Retinal pigment epithelial cell (primary cell): ENCODE measurements around the gene ZNF81.

Experiments used
- DNase-seq: peaks from one replicate; pipeline ENCODE4 v3.0.0-alpha.2; 2010; ENCODE audit warnings: low read depth
- H3K4me3 ChIP-seq: 2 replicates; pipeline ENCODE4 v1.5.1; 2011; ENCODE audit warnings: mild to moderate bottlenecking, low read length, control low read depth, moderate library complexity
- TF ChIP-seq, protein P1 (sequence below): conservative IDR thresholded peaks from 2 replicates; pipeline ENCODE4 v1.5.1; 2011; ENCODE audit warnings: low read depth, low read length, control low read depth, inconsistent platforms

Gene ZNF81

DNA sequence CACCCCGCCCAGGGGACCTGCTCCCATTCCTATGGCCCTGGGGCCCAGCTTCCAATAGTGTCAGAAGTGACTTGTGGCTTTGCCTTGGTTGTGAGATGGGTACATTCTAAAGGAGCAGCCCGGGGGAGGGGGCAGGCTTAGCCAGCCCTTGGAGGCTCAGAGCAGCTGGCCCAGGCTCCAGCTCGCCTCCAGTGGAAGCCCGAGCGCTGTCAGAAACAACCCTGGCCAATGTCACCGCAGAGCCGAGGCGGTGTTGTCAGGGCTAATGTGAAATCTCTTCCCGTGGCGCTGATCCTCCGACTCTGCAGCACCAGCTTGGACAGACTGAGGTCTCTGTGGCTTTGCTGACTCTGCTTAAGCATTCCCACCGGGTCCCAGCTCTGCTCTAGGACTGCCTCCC lies 29.2 kb upstream of the ZNF81 start:
- H3K4me3 ChIP-seq, result no peak overlapping the region
- DNase-seq, result no peak
- TF ChIP-seq, protein P1, sequence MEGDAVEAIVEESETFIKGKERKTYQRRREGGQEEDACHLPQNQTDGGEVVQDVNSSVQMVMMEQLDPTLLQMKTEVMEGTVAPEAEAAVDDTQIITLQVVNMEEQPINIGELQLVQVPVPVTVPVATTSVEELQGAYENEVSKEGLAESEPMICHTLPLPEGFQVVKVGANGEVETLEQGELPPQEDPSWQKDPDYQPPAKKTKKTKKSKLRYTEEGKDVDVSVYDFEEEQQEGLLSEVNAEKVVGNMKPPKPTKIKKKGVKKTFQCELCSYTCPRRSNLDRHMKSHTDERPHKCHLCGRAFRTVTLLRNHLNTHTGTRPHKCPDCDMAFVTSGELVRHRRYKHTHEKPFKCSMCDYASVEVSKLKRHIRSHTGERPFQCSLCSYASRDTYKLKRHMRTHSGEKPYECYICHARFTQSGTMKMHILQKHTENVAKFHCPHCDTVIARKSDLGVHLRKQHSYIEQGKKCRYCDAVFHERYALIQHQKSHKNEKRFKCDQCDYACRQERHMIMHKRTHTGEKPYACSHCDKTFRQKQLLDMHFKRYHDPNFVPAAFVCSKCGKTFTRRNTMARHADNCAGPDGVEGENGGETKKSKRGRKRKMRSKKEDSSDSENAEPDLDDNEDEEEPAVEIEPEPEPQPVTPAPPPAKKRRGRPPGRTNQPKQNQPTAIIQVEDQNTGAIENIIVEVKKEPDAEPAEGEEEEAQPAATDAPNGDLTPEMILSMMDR, result no peak

DNA sequence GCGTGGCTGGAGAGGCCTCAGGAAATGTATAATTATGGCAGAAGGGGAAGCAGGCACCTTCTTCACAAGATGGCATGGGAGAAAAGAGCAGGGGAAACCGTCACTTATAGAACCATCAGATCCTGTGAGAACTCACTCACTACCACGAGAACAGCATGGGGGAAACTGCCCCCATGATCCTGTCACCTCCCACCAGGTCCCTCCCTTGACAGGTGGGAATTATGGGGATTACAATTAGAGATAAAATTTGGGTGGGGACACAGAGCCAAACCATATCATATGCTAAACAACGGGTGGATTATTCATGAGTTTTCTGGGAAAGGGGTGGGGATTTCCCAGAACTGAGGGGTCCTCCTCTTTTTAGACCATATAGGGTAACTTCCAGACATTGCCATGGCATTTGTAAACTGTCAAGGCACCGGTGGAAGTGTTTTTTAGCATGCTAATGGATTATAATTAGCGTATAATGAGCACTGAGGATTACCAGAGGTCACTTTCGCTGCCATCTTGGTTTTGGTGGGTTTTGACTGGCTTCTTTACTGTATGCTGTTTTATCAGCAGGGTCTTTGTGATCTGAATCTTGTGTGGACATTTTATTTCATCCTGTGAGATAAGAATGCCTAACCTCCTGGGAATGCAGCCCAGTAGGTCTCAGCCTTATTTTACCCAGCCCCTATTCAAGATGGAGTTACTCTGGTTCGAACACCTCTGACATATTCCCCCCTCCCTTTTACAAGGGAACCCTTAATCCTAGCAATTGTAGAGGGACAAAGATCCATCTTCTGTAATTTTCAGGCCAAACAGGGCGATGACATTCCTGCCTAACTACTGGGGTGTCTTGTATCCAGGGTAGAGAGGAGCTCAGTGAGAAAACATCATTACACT lies 27.6 kb upstream of the ZNF81 start:
- TF ChIP-seq, protein P1, result no peak
- no peak for DNase-seq
- no peak overlapping the region for H3K4me3 ChIP-seq

DNA sequence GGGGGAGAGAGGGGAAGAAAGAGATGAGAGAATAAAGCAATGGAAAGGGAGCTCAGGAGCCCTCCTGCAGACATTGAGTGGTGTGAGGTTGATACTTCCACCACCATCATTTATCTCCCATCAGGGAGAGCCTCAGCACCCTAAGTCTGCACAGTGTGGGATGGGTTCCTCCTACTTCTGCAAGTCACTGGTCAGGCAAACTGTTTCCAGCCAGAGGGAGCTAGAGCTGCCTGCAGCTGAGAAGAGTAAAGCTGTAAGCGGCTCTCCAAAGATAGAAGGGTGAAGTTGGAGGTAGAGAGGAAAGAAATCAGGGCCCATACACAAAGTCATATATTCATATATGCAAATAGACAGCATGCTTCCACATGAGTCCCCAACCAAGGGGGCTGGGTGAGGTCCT lies 21.9 kb upstream of the ZNF81 start:
- H3K4me3 ChIP-seq, result no peak overlapping the region
- no peak for DNase-seq
- TF ChIP-seq, protein P1, result no peak

DNA sequence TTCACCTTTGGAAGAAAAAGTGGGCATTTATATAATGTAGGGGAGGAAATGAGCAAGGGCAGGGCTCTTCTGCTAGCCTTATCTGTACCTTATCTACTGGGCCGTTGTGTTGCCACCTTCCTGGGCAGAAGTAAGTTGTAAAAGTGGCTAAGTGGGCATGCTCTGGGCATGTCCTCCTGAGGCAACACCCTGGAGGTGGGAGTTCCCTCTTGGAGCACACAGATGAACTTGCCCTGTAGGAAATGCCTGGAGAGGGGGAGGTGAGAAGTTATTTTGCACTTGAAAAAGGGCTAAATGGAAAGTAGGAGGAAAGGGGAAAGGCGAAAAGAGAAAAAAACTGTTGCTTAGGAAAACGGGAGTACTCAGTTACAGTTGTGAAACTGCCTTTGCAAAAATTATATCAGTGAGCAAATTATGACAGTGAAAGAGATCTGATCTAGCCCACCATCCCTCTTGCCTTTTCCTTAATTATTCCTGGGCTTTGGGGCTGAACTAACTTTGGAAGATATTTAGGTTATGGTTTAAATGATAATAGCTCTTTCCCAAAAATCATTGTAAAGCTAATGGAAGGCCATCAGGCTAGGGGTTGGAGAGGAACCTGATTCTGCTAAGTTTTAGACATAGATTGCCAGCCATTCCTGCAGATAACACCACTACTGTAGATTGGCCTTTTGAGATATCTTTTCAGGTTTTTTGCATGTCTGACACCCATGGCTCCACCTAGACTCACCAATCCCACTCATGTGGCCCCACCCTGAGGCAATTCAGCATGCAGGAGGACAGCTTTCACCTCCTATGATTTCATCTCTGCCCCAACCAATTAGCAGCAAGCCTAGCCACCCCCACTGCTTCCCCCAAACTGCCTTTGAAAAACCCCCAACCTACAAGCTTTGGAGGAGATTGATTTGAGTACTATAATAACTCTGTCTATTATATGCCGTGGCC lies 20.5 kb upstream of the ZNF81 start:
- H3K4me3 ChIP-seq, result no peak overlapping the region
- TF ChIP-seq, protein P1, result no peak
- DNase-seq, result no peak

DNA sequence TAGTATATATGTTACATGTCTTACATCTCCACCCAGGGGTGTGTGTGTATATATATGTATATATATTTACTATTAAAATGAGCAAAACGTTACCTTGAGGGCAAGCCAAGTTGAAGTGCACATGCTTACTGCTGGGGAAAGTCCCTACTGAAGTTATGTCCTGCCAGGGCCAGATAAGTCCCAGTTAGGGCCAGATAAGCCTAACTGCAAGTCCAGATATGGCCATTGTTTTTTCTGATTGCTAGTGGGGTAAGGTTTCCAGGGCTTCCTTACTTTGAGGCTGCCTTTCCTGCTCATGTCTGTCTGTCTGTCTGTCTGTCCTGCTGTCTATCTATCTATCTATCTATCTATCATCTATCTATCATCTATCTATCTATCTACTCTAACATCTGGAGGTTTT lies 19.3 kb upstream of the ZNF81 start:
- H3K4me3 ChIP-seq, result no peak overlapping the region
- TF ChIP-seq, protein P1, result no peak
- DNase-seq, result no peak

DNA sequence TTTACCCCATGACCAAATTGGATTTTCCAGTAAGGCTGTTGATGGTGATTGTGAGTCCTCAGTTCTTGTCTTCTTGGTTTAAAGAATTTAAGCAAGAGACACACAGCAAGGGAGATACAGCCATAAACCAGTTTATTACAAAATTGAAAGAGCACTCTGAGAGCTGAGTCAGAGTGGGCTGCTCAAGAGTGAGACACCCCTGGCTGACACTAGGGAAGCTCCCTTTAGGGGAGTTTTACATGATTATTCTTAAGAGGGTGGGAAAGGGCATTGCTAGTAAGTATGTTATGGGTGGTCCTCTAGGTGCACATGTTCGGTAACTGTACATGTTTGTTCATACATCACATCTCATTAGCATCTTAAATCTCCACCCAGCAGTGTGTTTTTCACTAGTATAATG lies 18.8 kb upstream of the ZNF81 start:
- TF ChIP-seq, protein P1, result no peak
- no peak overlapping the region for H3K4me3 ChIP-seq
- no peak for DNase-seq

DNA sequence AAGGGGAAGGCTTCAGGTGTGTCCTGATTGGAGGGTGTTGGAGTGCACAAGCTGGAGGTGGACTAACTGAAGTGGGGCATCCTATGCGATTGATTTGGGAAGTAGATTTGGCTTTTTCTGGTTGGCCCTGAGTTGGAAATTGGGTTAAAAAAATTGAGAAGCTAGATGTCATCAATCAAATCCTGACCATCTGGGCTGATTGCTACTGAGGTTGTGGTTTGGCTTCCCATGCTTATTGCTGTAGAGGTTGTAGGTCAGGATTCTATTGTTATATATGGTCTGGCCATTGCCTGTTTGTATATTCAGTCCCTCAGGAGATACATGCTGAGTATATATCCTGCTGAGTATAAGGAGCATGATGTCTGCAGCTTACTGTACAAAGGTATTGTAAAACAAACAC lies 7.7 kb upstream of the ZNF81 start:
- no peak for DNase-seq
- H3K4me3 ChIP-seq, result no peak overlapping the region
- TF ChIP-seq, protein P1, result no peak
